ACHN (cell line): ENCODE data around the gene MTR.
A peak's percentile ranks its signal among the peaks of the same experiment; 100 is the strongest.

Experiments used
- DNase-seq: peaks from one replicate; pipeline ENCODE4 v3.0.0-alpha.2; 2015
- in situ Hi-C: cut with HindIII; loops from 2 replicates; pipeline ENCODE4 v1.10.0; 2017; ENCODE audit warnings: low sequenced_read_pairs, low pct_ligation_motif_present, low pct_unique_long_range_greater_than_20kb

The MTR gene

GRCh38 chr1:236795035-236795756 is at the start of gene MTR:
TSS of gene MTR (plus strand) at chr1:236795292. CDS start at chr1:236795704, 412 bp downstream.
- peak; percentile 100 for DNase-seq
- in situ Hi-C loops, result no loop called here

GRCh38 chr1:236746785-236747184 is 48.3 kb upstream of the MTR start:
- in situ Hi-C loops, result no loop called here
- DNase-seq, result no peak

DNA sequence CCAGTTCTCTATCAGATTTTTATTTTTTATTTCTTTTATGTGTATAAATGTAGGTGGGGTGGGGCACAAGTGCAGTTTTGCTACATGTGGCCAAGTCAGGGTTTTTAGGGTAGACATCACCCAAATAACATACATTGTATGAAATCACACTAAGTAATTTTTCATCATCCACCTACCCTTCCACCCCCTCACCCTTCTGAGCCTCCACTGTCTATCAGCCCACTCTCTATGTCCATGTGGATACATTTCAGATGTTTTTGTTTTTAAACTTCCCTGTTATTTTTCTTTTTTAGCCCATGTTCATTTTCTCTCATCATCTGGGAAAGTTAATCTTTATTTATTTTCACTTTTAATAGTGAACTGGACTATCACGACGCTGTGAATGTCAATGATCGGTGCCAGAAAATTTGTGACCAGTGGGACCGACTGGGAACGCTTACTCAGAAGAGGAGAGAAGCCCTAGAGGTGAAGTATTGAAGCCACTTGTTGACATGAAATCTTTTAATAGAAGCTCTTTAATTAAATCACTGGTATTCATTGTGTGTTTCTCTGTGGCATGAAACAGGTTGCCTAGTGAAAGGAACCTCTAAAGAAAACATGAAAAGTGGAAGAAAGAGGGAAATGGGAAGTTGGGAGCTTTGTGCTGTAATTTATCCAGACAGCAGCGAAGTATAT is 47.6 kb upstream of the MTR start:
- in situ Hi-C loops, result no loop called here
- no peak for DNase-seq

GRCh38 chr1:236748268-236748870 is 46.7 kb upstream of the MTR start:
- peak; percentile 16 for DNase-seq
- in situ Hi-C loops, result no loop called here

DNA sequence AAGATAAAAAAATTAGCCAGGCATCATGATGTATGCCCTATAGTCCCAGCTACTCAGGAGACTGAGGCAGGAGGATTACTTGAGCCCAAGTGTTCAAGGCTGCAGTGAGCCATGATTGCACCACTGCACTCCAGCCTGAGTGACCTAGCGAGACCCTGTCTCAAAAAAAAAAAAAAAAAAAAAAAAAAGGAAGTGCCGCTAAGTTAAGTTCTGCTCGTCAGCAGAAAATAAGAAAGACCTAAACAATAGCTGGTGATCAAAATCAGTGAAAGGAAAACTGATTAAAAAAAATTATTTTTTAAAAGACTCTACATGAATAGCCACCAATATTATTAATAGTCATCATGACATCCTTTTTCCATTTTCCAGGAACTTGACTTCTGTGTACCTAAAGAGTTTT is 44.2 kb upstream of the MTR start:
- in situ Hi-C loops, result no loop called here
- DNase-seq, result no peak

DNA sequence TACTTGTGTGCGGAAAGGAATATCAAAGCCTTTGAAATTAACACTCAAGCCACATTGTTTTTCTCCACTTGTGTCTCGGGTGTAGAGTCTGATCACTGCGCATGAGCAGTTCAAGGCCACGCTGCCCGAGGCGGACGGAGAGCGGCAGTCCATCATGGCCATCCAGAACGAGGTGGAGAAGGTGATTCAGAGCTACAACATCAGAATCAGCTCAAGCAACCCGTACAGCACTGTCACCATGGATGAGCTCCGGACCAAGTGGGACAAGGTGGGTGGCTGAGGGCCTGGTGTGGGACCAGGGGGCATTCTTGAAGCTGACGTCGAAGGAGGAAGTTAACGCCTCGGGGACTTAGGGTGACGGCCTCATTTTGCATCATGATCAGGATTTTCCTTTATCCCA is 43.7 kb upstream of the MTR start:
- DNase-seq, result no peak
- in situ Hi-C loops, result no loop called here

DNA sequence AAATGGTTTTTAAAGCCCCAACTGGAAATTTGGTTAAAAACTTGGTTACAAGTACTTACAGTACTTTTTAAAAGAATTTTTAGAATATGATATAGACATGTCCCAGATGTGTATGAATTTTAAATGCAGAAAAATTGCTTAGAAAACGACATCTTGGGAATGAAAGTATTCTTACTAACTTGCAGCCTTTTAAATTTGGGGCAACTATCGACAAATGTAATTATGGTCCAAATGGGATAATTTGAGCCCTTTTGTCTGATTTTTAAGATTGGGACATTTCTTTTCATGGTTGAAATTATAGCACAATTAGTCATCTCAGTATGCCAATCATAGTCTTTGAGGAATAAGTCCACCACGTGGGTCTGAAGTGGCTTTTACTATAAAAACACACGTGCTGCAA is 43.2 kb upstream of the MTR start:
- in situ Hi-C loops, result no loop called here
- no peak for DNase-seq

DNA sequence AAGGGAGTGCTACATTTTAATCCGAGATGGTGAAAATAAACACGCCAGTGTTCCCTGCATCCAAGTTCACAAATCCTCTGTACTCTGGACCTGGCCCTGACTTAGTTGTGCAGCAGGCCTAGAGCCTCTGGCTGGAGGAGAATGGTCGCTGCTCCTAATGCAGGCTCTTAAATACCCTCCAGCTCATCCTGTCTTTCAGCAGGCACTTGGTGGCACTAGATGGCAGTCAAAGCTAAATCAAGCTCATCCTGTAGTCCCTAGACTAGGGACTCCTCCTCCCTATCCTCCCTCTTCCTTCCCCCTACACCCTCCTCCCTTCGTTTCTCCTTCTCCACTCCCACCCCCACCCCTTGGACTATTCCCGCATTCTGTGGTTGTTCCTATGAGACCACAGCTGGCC is 41.6 kb upstream of the MTR start:
- peak; percentile 46 for DNase-seq
- in situ Hi-C loops, result no loop called here

- DNase-seq, result no peak
- in situ Hi-C loops, result no loop called here
These were observed 41.1 kb upstream of the MTR start for GRCh38 chr1:236753964-236754363.

DNA sequence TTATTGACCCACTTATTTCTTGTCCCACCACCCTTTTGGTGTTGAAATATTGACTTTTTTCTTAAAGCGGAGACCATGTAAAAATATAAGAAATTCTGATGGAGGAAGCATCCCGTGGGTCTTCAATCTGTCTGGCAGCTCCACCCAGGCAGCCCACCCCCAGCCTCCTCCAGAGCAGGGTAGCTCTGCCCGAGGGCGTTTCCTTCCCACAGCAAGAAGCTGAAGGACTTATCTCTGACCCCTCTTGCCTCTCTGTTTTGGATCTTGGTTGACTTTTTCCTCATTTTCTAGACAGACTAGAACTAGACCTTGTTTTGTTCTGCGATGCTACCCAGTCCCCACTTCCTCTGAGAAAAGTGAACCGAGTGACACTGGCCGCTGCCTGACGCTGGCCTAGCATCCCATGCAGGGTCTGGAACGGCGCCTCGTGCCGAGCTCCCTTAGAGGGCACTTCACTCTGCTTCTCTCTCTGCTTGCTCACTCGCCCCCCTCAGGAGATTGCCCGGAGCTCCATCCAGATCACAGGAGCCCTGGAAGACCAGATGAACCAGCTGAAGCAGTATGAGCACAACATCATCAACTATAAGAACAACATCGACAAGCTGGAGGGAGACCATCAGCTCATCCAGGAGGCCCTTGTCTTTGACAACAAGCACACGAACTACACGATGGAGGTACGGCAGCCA is 40.4 kb upstream of the MTR start:
- DNase-seq, result no peak
- in situ Hi-C loops, result no loop called here

DNA sequence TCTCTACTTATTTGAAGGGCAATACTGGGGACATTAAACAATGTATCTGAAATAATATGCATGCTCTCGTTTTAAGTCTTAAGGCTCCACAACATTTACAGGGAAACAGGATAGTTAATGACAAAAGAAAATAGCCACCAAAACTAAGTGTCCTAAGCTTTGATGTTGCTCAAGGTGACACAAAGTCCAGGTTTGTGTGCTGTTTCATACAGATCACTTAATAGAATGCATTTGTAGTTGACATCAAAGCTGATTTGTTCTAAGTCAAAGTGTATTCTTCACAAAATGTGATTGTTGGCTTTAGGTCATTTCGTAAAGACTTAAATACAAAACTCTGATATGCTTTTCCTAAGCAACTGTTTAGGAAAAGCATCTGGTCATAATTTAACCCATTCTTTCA is 37.5 kb upstream of the MTR start:
- in situ Hi-C loops, result no loop called here
- no peak for DNase-seq

DNA sequence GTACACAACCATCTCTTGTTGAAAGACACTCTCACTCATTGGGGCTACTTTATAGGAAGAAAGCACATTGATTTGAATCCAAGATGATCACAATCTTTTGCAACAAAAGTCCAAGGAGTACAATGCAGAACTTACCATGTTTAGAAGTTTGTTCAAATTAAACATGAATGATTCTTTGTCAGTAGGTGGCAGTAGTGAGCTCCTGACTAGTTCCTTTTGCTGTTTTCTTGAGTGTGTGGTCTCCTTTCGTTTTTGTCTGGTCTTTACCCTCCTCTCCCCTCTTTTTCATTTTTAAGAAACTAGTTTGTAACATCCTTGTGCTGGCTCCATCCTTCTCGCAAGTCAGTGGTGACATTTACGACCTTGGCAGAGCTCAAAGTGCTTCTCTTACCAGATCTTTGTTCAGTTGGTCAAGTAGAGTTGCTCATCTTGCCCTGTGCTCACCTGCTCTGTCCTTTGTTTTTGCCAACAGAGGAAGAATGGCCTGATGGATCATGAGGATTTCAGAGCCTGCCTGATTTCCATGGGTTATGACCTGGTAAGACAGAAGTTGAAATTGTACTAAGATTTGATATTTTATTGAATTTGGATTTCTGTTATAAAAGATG is 35.7 kb upstream of the MTR start:
- in situ Hi-C loops, result no loop called here
- peak; percentile 61 for DNase-seq

DNA sequence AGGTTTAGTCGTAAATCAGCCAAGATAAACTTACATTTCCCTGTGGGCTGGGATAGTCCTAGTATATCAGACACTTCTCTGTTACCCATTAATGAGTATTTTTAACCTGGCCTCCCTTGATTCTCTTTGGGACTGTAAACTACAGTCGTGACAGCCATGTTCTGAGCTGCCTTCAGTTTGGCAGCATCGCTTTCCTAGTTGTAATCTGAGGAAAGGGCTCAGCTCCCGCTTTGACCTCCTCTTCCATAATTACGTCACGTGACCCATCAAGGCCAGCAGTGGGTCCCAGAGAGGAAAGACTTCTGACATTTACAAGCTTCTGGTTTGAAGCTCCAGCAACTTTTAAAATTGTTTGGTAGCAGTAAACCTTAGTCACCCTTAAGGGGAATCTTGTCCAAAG is 34.6 kb upstream of the MTR start:
- DNase-seq, result no peak
- in situ Hi-C loops, result no loop called here

- no peak for DNase-seq
- in situ Hi-C loops, result no loop called here
These were observed 34.1 kb upstream of the MTR start for GRCh38 chr1:236760986-236761385.

DNA sequence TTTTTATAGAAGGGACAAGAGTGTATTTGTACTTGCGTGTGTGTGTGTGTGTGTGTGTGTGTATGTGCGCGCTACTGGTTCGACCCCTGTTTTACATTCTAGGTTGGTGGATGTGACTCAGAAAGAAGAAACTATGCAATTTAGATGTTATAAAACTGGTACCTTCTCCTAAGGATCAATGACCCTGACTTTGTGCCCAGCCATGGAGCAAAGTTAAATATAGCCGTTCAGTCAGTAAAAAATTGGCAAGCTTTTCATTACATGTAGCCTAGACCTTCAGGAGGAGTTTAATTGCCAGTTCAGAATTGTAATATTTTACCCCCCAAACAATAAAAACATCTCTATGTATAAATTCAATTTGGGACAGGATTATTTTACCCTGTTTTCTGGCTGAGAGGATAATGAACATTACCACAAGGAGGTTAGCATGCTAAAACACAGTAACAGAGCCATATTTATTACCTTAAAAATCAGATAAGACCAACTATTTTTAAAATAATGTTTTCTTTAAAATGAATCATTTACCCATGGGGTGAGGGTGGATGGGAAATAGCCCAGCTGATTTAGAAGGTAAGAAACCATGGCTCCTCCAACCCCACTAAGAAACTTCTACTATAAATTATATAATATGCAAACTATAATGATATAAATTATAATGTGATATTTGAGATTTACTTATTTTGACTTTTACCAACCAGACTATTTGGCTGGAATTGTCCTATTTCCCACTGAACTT is 33.5 kb upstream of the MTR start:
- in situ Hi-C loops, result no loop called here
- no peak for DNase-seq

DNA sequence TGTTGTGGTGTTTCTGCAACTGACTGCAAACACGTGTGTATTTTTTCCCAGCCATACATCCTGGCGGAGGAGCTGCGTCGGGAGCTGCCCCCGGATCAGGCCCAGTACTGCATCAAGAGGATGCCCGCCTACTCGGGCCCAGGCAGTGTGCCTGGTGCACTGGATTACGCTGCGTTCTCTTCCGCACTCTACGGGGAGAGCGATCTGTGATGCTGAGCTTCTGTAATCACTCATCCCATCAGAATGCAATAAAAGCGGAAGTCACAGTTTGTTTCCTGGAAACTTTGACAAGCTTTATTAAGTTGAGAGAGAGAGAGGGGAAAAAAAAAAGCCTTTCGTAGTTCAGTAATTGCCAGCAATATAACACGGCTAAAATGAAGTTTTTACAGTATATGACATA is 32.7 kb upstream of the MTR start:
- no peak for DNase-seq
- in situ Hi-C loops, result no loop called here

DNA sequence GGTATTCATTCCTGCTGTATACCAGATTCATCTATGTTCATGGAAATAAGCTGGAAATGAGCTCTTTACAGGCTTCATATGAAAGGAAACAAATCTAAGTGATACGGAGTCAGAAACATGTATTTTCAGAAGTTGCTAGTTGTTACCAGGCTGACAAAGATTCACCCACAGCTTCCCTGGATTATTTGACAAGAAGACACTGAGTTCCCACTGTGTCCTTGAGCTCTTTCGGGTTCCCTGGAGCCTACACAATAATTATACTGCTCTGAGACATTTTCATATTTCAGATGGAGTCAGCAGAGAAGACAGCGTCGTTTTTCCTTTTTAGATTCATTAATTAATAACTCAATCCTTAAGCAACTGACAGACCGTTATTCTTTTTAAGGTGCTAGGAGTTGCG is 29.3 kb upstream of the MTR start:
- no peak for DNase-seq
- in situ Hi-C loops, result no loop called here

DNA sequence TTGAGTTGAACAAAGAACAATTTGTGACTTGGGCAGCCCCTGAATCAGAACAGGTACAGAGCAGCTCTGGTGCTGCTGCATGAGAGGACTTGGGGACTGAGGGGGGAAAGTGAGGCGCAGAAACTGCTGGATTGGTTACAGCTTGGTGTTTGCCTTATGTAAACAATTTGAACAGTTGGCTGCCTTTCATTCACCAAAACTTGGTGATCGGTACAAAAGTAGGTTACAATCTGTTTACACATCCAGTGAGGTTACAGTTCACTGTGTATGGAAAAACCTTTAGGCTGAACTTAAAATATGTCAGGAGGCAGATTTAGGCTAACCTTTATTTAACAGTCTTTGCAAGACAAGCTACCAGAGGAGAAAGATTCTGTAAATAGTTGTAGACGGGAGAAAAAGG is 28.6 kb upstream of the MTR start:
- in situ Hi-C loops, result no loop called here
- DNase-seq, result no peak
